ENCODE data around the gene ZAP70. TPM values are rescaled to one million over a fixed set of nuclear protein-coding genes. Genes with fewer than 3 reads are reported as not detected.
A peak's percentile ranks its signal among the peaks of the same experiment; 100 is the strongest.

The ZAP70 gene
- total and polyA plus RNA-seq, 2 of the 13 experiments (the other 11 are each of a cell fraction or from before 2014, with no cell fraction given): 0.51 to 4.0 TPM

DNA sequence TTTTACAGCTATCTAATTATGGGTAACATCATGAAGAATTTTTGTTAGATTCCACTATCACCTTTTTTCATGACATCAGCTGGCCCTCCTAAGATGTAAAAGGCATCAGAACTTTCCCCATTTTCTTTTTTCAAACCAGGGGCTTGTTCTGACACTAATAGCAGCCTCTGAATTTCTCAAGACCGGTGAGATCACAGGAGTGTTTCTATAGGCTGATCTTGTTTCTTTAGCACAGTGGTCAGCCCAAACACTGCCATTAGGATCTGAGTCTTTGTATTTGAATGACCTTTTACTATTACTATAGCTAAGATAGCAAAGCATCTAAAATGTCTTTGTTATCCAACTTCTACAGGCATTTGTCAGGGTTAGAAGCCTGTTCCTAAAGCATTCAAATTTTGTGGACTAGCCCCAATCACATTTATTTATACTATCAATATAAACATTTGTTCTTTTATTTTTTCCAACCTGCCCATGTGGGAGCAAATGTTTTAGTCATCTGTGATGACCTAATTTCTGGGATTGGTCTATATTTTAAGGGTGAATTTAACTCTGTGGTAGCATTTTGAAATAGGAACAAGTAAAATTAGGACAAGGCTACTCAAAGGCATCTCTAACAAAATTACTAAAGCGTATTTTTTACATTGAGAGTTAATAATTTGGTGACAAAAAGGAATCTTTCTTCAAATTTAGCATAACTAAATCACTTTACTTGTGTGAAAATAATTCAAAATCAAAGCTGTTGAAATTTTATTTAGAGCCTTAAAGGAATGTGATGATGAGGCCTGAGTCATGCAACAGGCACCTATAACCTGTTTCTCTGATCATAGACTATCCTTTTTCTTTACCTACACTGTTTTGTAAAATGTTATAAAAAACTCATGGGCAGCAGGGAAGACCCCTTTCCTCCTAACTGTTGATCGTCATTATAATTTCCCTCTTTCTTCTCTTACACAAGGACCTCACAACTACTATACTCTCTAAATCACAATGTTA, 39.3 kb downstream of the ZAP70 start:
- no peak for ATAC-seq
- H3K9ac ChIP-seq (ENCODE audit: insufficient read depth, low read depth, low read length): no peak overlapping the region
- no peak overlapping the region for H3K4me3 ChIP-seq (replicated peaks in 1 of 3; ENCODE audit: insufficient read depth in 1 of 3, low read depth in 2 of 3, low read length in 3 of 3)
- no peak overlapping the region for H3K4me2 ChIP-seq (ENCODE audit: low read depth, low read length)
- no peaks in the 10 kb centered on the region for H3K4me1 ChIP-seq (ENCODE audit: insufficient read depth, low read length)
- peaks cover 5 to 24% of the 10 kb centered on the region in 2 experiments; a peak in 4 of 5 replicates for H3K36me3 ChIP-seq (replicated peaks in 1 of 2; ENCODE audit: control insufficient read depth in 1 of 2, insufficient read depth in 2 of 2, low read length in 2 of 2)
- peak; percentile 34 for FAIRE-seq
- DNase-seq (ENCODE audit: low spot score): no peak
- TF ChIP-seq CCAR2 (optimal IDR thresholded peaks at IDR 0.05; ENCODE audit: low read depth, low read length) (no peak), ZNF382 (CRISPR knock-in tag; IDR thresholded peaks at IDR 0.05; ENCODE audit: borderline replicate concordance) (no peak)
- TF ChIP-seq, protein P1, sequence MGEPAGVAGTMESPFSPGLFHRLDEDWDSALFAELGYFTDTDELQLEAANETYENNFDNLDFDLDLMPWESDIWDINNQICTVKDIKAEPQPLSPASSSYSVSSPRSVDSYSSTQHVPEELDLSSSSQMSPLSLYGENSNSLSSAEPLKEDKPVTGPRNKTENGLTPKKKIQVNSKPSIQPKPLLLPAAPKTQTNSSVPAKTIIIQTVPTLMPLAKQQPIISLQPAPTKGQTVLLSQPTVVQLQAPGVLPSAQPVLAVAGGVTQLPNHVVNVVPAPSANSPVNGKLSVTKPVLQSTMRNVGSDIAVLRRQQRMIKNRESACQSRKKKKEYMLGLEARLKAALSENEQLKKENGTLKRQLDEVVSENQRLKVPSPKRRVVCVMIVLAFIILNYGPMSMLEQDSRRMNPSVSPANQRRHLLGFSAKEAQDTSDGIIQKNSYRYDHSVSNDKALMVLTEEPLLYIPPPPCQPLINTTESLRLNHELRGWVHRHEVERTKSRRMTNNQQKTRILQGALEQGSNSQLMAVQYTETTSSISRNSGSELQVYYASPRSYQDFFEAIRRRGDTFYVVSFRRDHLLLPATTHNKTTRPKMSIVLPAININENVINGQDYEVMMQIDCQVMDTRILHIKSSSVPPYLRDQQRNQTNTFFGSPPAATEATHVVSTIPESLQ (CRISPR knock-in tag; conservative IDR thresholded peaks at IDR 0.05): no peak
- in situ Hi-C loops (cut with HindIII; ENCODE audit: extremely low pct_ligation_motif_present, low pct_unique_long_range_greater_than_20kb) (no loop called here), intact Hi-C loops (cut with micrococcal nuclease; ENCODE audit: unreplicated experiment) (no loop called here)
- no peaks in the 10 kb centered on the region for H3K79me2 ChIP-seq (ENCODE audit: insufficient read depth, low read length)
- no peak overlapping the region for H3K27ac ChIP-seq (ENCODE audit: extremely low read length, insufficient read depth, low read length)
- H3K9me3 ChIP-seq (ENCODE audit: low read length): no peaks in the 10 kb centered on the region
- 93% methylated on average over 3 of the region's 3 CpGs for WGBS (ENCODE audit: low lambda C conversion rate)
- CTCF ChIA-PET (ENCODE audit: low intra/inter-chr PET ratio, low total read pairs): no interaction called here
- no peaks in the 10 kb centered on the region for H3K27me3 ChIP-seq (ENCODE audit: control insufficient read depth in 1 of 2, insufficient read depth in 2 of 2, low read length in 2 of 2)
- BruUV-seq (replicated peaks): no TSS peak
- H2AFZ ChIP-seq (ENCODE audit: low read length): no peak overlapping the region
- H4K20me1 ChIP-seq (ENCODE audit: insufficient read depth, low read length): no peaks in the 10 kb centered on the region
- POLR2A ChIA-PET: no interaction called here
